GM19397 (cell line): ENCODE data around the gene FIBCD1.

ENCODE experiments used
- ATAC-seq: cut with Tn5 transposase; IDR thresholded peaks from one replicate; pipeline ENCODE4 v1.9.1; 2021; ENCODE audit warnings: mild to moderate bottlenecking, moderate library complexity; ENCODE audit not compliant: unreplicated experiment

The FIBCD1 gene

DNA sequence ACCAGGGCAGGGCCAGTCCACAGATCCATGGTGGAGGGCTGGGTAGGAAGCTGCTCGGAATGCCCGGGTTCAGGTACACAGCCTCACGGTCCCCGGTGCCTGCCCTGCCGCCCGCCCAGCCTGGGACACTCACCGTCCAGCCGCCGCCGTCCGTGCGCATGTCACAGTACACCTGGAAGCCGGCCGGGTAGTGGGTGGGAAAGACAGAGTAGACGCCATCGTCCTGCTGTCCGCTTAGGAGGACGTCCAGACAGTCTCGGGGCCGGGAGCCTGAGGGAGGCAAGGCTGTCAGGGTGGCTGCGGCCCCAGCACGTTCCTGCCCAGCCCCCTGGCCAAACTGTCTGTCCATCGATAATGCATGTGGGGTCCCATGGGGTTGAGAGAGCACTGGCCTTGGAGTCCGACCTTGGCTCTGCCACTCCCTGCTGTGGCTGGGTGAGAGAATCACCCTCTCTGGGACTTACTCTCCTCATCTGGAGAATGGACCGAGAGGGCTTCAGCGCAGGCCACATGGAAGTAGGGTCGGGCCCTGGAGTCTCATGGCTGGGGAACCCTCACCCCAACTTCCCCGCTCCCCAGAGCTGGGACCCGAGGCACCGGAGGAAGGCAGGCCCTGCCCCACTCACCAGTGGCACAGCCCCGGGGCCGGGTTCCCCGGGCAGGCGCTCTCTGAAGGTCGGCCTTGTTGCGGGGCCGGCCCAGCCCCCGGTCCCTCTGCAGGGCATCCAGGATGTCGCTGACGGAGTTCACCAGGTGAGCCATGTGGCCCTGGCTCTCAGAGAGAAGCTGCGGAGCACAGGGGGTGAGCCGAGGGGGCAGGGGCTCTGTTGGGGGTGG lies 15.2 kb downstream of the FIBCD1 start:
- no peak for ATAC-seq

- no peak for ATAC-seq
These were observed 16.0 kb downstream of the FIBCD1 start for GRCh38 chr9:130922893-130923610.

GRCh38 chr9:130921989-130922892 lies 16.8 kb downstream of the FIBCD1 start:
- ATAC-seq: no peak

- no peak for ATAC-seq
These were observed 17.6 kb downstream of the FIBCD1 start for GRCh38 chr9:130921300-130921988.

DNA sequence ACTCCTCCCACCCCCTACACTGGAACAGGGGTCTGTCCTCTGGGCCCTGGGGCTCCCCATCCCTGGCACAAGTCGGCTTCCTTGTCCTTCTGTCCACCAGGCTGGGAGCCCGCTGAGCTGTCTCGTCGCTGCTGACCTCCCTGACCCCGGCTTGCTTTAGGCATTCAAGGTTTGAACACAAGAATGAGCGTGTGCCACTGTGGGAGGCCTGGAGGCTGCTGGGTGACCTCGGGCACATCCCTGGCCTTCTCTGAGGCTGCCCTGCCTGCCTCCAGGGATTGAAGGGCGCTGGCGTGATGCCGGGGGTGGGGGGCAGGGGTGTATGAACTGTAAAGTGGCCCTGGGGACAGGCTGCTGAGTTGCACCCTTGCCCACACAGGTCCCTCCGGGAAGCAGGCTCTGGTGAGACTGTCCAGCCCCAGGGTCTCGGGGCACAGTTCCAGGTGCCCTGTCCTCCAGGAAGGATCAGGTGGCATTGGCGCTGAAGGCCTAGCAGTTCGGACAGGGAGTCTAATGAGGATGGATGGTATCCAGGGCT lies 18.2 kb downstream of the FIBCD1 start:
- ATAC-seq: no peak

GRCh38 chr9:130920233-130920632 lies 18.8 kb downstream of the FIBCD1 start:
- ATAC-seq: no peak

DNA sequence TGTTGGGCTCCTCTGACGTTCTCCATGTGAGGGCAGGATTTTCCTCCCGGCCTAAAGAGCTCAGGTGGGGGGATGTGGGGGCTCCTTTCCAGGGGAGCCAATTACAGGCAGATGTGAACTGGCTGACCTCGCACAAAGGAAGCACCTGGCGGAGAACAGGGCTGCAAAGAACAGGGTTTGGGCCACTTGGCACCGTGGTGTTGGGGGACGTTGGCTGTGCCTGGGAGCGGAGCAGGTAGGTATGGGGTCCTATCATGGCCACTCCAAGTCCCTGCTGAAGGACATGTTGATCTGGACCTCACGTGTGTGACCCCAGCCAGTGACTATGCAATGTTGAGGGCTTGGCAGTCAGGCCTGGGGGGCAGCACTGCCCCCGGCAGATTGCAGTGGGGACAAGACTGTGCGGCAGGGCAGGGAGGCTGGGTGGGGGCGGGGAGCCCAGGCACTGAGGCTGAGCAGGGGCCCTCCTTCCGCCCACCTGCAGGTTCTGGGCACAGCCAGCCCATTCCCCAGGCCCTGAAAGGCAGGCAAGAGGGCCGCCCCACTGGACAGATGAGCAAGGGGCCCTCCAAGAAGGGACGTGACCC lies 19.4 kb downstream of the FIBCD1 start:
- no peak for ATAC-seq

- ATAC-seq: no peak
These were observed 20.1 kb downstream of the FIBCD1 start for GRCh38 chr9:130918826-130919558.

DNA sequence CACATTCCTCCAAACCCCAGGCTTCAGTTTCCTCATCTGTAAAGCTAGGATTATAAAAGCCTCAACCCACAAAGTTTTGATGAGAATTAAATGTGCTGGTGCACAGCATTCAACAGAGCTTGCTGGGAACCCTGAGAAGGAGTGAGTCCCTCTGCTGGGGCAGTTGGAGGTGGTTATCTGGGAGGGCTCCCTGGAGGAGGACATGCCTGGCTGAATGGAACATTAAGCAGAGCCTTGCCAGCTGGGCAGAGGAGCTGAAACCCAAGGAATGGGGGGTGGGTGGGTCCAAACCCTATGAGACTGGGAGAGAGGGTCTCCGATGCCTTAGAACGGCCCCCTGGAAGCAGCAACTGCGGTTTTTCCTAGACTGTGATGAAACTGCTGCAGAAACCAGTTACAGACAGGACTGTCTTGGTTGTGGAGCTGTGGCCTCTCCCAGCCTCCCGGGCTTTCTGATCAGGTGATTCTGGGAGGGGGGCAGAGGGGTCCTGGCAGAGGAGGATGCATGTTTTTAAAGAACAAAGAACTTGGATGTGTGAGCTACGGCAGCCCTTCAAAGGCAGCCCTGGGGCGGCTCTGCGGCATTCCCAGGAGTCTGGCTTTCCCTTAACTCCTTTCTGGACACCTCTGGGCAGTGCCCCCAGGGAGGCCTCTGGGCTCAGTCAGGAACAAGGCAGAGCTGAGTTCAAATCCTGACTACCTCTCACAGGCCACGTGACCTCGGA lies 20.8 kb downstream of the FIBCD1 start:
- no peak for ATAC-seq

DNA sequence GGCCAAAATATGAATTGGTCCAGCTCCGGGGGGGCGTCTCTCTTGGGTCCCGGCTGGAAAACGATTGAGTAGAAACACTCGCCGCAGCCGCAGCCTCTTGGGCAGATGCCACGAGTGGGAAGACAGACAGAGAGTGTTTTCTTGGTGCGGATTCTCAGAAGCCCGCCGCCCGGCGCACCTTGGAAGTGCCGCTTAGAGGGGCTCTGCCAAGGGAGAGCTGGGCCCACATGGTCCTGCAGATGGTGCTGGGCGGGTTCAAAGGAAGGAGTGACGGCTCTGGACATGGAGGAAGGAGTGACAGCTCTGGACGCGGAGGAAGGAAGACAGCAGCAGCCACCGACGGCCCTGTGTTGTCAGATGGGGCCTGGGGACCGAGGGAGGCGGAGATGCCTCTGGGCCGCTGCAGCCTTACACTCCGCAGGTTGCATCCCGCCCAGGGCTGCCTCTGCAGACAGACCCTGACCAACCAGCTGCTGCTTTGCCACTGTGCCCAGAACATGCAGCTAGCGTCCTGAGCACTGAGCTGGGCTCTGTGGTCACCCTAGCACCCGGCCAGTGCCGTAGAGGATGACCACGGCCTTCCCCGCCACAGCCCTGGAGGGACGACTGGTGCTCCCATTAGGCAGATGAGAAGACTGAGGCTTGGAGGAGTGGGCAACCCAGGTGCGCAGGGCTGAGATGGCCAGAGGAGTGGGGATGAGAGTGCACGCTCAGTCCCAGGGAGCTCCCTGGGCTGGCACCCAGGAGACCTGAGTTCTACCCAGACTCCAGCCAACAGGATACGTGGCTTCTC lies 21.7 kb downstream of the FIBCD1 start:
- ATAC-seq: no peak

- no peak for ATAC-seq
These were observed 24.0 kb downstream of the FIBCD1 start for GRCh38 chr9:130915096-130915447.

GRCh38 chr9:130914417-130915095 lies 24.5 kb downstream of the FIBCD1 start:
- ATAC-seq: no peak

- no peak for ATAC-seq
These were observed 25.2 kb downstream of the FIBCD1 start for GRCh38 chr9:130913599-130914416.

- ATAC-seq: no peak
These were observed 26.0 kb downstream of the FIBCD1 start for GRCh38 chr9:130912932-130913598.

GRCh38 chr9:130911254-130912049 lies 27.6 kb downstream of the FIBCD1 start:
- ATAC-seq: no peak
